HFF-Myc (cell line): Measurements from ENCODE around the gene CLSTN1.

Source experiments
- DNase-seq: peaks from one replicate; pipeline ENCODE4 v3.0.0-alpha.2; 2011; ENCODE audit warnings: low read depth; ENCODE audit errors: extremely low read depth
- H3K4me3 ChIP-seq: replicated peaks from 2 replicates; pipeline ENCODE4 v1.5.1; 2011; ENCODE audit warnings: low read depth, mild to moderate bottlenecking, control low read depth, low read length
- TF ChIP-seq, protein P1 (sequence below): IDR thresholded peaks from 2 replicates; pipeline ENCODE4 v1.5.1; 2012; ENCODE audit warnings: mild to moderate bottlenecking, low read depth, low read length, control low read depth; ENCODE audit errors: missing control alignments

The CLSTN1 gene

DNA sequence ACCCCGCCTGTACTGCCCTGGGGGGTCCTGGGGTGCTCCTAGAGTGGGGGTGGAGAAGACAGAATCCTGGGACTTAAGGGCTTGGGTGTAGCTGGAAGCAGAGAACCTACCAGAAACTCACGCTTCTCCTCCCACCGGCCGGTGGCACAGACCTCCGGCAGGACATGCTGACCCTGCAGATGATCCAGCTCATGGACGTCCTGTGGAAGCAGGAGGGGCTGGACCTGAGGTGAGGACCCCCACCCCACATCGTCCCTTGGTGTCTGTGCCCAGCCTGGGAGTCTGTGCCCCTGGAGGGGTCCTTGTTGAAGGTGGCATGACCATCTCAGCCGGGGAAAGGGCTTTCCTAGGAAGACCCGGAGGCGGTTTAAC lies 101.4 kb downstream of the CLSTN1 start:
- TF ChIP-seq, protein P1, sequence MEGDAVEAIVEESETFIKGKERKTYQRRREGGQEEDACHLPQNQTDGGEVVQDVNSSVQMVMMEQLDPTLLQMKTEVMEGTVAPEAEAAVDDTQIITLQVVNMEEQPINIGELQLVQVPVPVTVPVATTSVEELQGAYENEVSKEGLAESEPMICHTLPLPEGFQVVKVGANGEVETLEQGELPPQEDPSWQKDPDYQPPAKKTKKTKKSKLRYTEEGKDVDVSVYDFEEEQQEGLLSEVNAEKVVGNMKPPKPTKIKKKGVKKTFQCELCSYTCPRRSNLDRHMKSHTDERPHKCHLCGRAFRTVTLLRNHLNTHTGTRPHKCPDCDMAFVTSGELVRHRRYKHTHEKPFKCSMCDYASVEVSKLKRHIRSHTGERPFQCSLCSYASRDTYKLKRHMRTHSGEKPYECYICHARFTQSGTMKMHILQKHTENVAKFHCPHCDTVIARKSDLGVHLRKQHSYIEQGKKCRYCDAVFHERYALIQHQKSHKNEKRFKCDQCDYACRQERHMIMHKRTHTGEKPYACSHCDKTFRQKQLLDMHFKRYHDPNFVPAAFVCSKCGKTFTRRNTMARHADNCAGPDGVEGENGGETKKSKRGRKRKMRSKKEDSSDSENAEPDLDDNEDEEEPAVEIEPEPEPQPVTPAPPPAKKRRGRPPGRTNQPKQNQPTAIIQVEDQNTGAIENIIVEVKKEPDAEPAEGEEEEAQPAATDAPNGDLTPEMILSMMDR: no peak

DNA sequence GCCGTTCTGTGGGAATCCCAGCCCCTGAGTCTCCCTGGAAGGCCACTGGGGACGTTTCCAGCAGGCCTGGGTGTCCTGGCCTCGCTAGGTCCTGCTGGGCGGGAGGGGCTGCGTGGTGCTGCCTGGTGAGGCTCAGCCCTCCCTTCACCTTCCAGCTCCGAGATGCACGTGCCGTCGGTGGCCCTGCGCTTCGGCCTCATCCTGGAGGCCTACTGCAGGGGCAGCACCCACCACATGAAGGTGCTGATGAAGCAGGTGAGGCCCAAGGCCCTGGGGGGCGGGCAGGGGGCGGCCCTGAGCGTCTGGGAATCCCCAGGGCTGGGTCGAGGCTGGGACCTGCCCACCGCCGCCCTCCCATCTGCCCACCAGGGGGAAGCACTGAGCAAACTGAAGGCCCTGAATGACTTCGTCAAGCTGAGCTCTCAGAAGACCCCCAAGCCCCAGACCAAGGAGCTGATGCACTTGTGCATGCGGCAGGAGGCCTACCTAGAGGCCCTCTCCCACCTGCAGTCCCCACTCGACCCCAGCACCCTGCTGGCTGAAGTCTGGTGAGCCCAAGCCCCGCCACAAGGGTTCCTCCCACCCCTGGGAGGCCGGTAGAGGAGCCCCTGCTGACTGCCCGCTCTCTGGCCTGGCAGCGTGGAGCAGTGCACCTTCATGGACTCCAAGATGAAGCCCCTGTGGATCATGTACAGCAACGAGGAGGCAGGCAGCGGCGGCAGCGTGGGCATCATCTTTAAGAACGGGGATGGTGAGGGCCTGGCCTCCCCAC lies 102.0 kb downstream of the CLSTN1 start:
- DNase-seq: no peak
- TF ChIP-seq, protein P1: peak; percentile 67

More for the DNA sequence above, 101.4 kb downstream of the CLSTN1 start:
- H3K4me3 ChIP-seq: no peak overlapping the region
- DNase-seq: no peak

DNA sequence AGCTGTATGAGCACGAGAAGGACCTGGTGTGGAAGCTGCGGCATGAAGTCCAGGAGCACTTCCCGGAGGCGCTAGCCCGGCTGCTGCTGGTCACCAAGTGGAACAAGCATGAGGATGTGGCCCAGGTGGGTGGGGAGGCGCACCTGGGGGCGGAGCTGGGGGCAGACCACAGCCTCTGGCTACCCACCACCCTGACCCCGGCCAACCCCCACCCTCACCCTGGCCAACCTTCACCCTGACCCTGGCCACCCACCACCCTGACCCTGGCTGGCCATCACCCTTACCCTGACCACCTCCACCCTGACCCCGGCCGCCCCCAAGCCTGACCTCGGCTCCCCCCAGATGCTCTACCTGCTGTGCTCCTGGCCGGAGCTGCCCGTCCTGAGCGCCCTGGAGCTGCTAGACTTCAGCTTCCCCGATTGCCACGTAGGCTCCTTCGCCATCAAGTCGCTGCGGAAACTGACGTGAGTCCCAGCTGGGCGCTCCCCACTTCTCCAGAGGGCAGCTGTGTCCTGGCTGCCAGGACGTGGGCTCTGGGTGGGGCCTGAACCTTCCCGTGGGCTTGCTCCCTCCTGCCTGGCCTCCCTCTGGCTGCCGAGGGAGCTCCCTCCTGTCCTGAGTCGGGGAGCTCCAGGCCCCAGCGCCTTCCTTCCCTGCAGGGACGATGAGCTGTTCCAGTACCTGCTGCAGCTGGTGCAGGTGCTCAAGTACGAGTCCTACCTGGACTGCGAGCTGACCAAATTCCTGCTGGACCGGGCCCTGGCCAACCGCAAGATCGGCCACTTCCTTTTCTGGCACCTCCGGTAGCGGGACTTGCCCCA lies 102.8 kb downstream of the CLSTN1 start:
- H3K4me3 ChIP-seq: no peak overlapping the region
- DNase-seq: no peak
- TF ChIP-seq, protein P1: no peak

More for the DNA sequence above, 102.0 kb downstream of the CLSTN1 start:
- H3K4me3 ChIP-seq: no peak overlapping the region

DNA sequence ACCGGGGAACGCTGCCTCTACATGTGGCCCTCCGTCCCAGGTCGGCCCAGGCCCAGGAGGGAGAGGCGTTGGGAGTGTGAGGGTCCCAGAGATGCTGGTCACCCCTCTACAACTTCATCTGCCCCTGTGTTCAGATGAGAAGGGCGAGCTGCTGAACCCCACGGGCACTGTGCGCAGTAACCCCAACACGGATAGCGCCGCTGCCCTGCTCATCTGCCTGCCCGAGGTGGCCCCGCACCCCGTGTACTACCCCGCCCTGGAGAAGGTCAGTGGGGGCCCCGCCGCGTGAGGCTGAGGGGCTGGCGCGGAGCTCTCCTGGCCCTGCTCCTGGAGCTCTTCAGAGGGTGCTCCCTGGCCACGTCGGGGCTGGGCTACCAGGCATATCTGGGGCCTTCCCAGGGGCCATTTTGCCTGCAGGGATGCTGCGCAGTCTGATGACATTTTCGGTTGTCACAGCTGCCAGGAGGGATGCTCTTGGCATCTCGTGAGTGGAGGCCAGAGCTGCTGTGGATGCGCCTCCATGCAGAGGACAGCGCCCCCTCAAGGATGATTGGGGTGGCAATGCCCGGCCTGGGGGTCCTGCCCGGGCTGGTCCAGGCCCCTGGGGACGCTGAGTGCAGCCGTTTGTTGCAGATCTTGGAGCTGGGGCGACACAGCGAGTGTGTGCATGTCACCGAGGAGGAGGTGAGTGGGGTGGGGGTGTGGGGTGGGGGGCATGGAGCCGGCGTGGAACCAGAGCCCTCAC lies 103.6 kb downstream of the CLSTN1 start:
- TF ChIP-seq, protein P1: no peak

DNA sequence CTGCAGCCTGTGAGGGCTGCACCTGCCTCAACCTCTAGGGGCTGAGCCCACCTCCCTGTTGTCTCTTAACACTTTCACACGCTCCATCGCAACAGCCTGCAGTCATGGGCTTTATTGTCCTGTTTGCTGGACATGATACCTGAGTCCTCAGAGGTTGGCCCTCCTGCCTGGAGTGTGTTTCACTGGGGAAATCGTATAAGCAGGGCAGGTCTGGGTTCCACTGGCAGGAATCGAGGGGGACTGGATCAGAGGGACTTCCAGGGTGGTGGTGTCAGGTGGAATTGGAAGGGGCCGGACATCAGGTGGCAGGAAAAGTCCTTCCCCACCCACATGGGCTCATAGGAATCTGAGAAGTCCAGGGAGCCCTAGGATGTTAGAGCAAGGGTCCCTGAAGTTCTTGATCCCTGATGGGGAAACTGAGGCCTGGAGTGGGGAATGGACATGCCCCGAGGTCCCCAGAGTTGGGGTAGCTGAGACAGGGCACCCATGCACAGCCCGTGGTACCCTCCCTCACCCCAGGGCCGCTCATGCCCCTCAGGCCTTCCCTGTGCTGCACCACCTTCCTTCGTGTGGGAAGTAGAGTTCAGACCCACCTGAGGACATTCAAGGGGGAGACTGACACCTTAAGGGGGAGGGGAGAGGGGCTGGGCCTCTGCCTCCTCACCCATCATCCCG lies 105.6 kb downstream of the CLSTN1 start:
- no peak overlapping the region for H3K4me3 ChIP-seq
- DNase-seq: no peak
- TF ChIP-seq, protein P1: no peak

More for the DNA sequence above, 103.6 kb downstream of the CLSTN1 start:
- DNase-seq: no peak
- H3K4me3 ChIP-seq: no peak overlapping the region
